B cell (primary cell): ENCODE data around the gene CHST15. TPM values are rescaled to one million over a fixed set of nuclear protein-coding genes. Genes with fewer than 3 reads are reported as not detected.

Experiments
- ATAC-seq: fragments of 200-7000 bp; cut with Tn5 transposase; one replicate; pipeline ENCODE4 v1.10.0; 2021; ENCODE audit warnings: low read depth, mild to moderate bottlenecking, moderate number of reproducible peaks, moderate library complexity
- CTCF ChIA-PET: fragments of 350-600 bp; sonication (Branson Sonifier 250); formaldehyde crosslinking; loops from one replicate; lab custom pipeline; 2021; ENCODE audit warnings: antibody characterized with exemption, inconsistent platforms; lab: Charles Lee
- POLR2A ChIA-PET: fragments of 350-600 bp; sonication (Branson Sonifier 250); formaldehyde crosslinking; loops from one replicate; lab custom pipeline; 2021; ENCODE audit warnings: antibody characterized with exemption; lab: Charles Lee
- DNase-seq: peaks from one replicate; pipeline ENCODE4 v3.0.0; 2013
- H2AFZ ChIP-seq: 2 replicates; pipeline ENCODE4 v1.6.1; 2012; ENCODE audit warnings: mild to moderate bottlenecking, low read depth, low read length; ENCODE audit not compliant: insufficient read depth, poor library complexity, severe bottlenecking
- H3K27ac ChIP-seq, 2 donors: 1 replicate in 1 of 2; 2 replicates in 1 of 2; pipeline ENCODE4 v1.5.1; 2012 to 2013; ENCODE audit warnings: low read length in 2 of 2, mild to moderate bottlenecking in 2 of 2, moderate library complexity in 1 of 2
- H3K27me3 ChIP-seq, 4 experiments: fragments of 200-600 bp in 1 of 4; sonication (generic) in 1 of 4; replicated peaks in 1 of 4; 1 replicate in 2 of 4; 2 replicates in 2 of 4; pipeline versions ENCODE4 v1.6.1 to v1.7.0; 2013 to 2016; ENCODE audit warnings: low read length in 3 of 4, mild to moderate bottlenecking in 2 of 4, mixed read lengths in 1 of 4, moderate library complexity in 1 of 4; ENCODE audit not compliant: insufficient read depth in 4 of 4, control insufficient read depth in 3 of 4; ENCODE audit errors: control extremely low read depth in 1 of 4
- H3K36me3 ChIP-seq, 2 experiments: replicated peaks in 1 of 2; 1 replicate in 1 of 2; 2 replicates in 1 of 2; pipeline versions ENCODE4 v1.6.1 to v1.7.1; 2013; ENCODE audit warnings: low read length in 1 of 2; ENCODE audit not compliant: insufficient read depth in 2 of 2, control insufficient read depth in 1 of 2; ENCODE audit errors: control extremely low read depth in 1 of 2, extremely low read depth in 1 of 2
- H3K4me1 ChIP-seq, 2 donors: fragments of 200-600 bp in 1 of 2; sonication (generic) in 1 of 2; 1 replicate in 1 of 2; 2 replicates in 1 of 2; pipeline versions ENCODE4 v1.5.1 to v1.6.1; 2013 to 2017; ENCODE audit warnings: low read length in 2 of 2; ENCODE audit not compliant: control insufficient read depth in 2 of 2, insufficient read depth in 2 of 2
- H3K4me2 ChIP-seq: replicated peaks from 2 replicates; pipeline ENCODE3; 2012; ENCODE audit warnings: mild to moderate bottlenecking, low read depth, low read length; ENCODE audit not compliant: poor library complexity, severe bottlenecking
- H3K4me3 ChIP-seq, 5 experiments: fragments of 200-600 bp in 1 of 5; sonication (generic) in 1 of 5; 1 replicate in 3 of 5; 2 replicates in 2 of 5; pipeline versions ENCODE4 v1.5.1 to v1.7.0; 2011 to 2016; ENCODE audit warnings: low read length in 4 of 5, mild to moderate bottlenecking in 4 of 5, low read depth in 2 of 5, control low read depth in 1 of 5, moderate library complexity in 1 of 5; ENCODE audit not compliant: insufficient read depth in 1 of 5; ENCODE audit errors: control extremely low read depth in 1 of 5, extremely low read depth in 1 of 5
- H3K79me2 ChIP-seq: fragments of 200-600 bp; sonication (generic); one replicate; pipeline ENCODE4 v1.6.0; 2016; ENCODE audit warnings: low read length; ENCODE audit not compliant: control insufficient read depth, insufficient read depth
- H3K9ac ChIP-seq: fragments of 200-600 bp; sonication (generic); 2 replicates; pipeline ENCODE4 v1.6.1; 2017; ENCODE audit warnings: mild to moderate bottlenecking, low read length, moderate library complexity
- H3K9me3 ChIP-seq, 3 donors: one replicate each; pipeline versions ENCODE4 v1.6.1 to v1.7.1; 2013; ENCODE audit warnings: low read length in 2 of 3; ENCODE audit not compliant: control insufficient read depth in 2 of 3, insufficient read depth in 1 of 3; ENCODE audit errors: control extremely low read depth in 1 of 3
- H4K20me1 ChIP-seq: 2 replicates; pipeline ENCODE4 v1.6.0; 2012; ENCODE audit warnings: mild to moderate bottlenecking, low read length; ENCODE audit not compliant: insufficient read depth, control insufficient read depth, poor library complexity, severe bottlenecking
- H3K27ac Mint-ChIP-seq: one replicate; pipeline ENCODE4 v1.8.0; 2021; ENCODE audit warnings: mixed read lengths
- H3K27me3 Mint-ChIP-seq: one replicate; pipeline ENCODE4 v1.8.0; 2021; ENCODE audit warnings: mixed read lengths
- H3K4me1 Mint-ChIP-seq: one replicate; pipeline ENCODE4 v1.8.0; 2021; ENCODE audit warnings: mixed read lengths
- H3K4me3 Mint-ChIP-seq: one replicate; pipeline ENCODE4 v1.8.0; 2021; ENCODE audit warnings: mixed read lengths
- H3K9me3 Mint-ChIP-seq: one replicate; pipeline ENCODE4 v1.8.0; 2022; ENCODE audit warnings: mixed read lengths; ENCODE audit not compliant: insufficient read depth
- CTCF ChIP-seq: fragments of 200-600 bp; IDR thresholded peaks from one replicate; pipeline ENCODE4 v1.8.0; 2022; ENCODE audit warnings: antibody characterized with exemption, mild to moderate bottlenecking
- EZH2 ChIP-seq: IDR thresholded peaks from 2 replicates; pipeline ENCODE4 v1.6.1; 2012; ENCODE audit warnings: borderline replicate concordance, low read depth, mild to moderate bottlenecking, moderate library complexity, low read length; ENCODE audit not compliant: insufficient read depth, poor library complexity, severe bottlenecking
- WGBS: methylation state at CpG from one replicate; pipeline ENCODE4 v1.1.5; 2013; ENCODE audit warnings: missing lambda C conversion rate; ENCODE audit not compliant: insufficient coverage; 5-methylcytosine and 5-hydroxymethylcytosine counted together
- intact Hi-C: fragments of 100-400 bp; cut with micrococcal nuclease; formaldehyde crosslinking; loops from one replicate; pipeline ENCODE4 v1.10.0; 2022
- polyA plus RNA-seq: library from polyadenylated mRNA; depleted of rRNA; stranded (reverse); fragments of >200 nt; gene quantifications from 2 replicates; pipeline ENCODE4 v1.2.3, GENCODE V29; 2012
- total RNA-seq, 2 donors: library from RNA; stranded (reverse); fragments of 120-200 nt in 1 of 2; gene quantifications; 1 replicate in 1 of 2; 2 replicates in 1 of 2; pipeline versions ENCODE4 v1.2.3 to v1.2.4, GENCODE V29; 2013 to 2022

Gene CHST15
- total and polyA plus RNA-seq, 2 donors (not counting 1 experiment from before 2014, with no cell fraction given), result 17.9 to 75.4 TPM

- Histone ChIP-seq H3K9me3 (peaks cover 0 to 18% (median 5%) of the 10 kb centered on the region in 3 donors), H2AFZ (peak overlapping the region; percentile 17), H3K9ac (peak overlapping the region; percentile 28), H4K20me1 (no peaks in the 10 kb centered on the region), H3K27me3 (peaks cover 0 to 2% (median 0%) of the 10 kb centered on the region in 4 experiments), H3K36me3 (no peaks in the 10 kb centered on the region), H3K4me2 (peak overlapping the region; percentile 67), H3K4me3 (peak overlapping the region in 3 of 5 experiments; percentile 2 to 56 (median 21)), H3K79me2 (no peaks in the 10 kb centered on the region), H3K4me1 (peaks cover 70 to 81% of the 10 kb centered on the region in 2 donors), H3K27ac (peak overlapping the region; percentile 45 to 54)
- Mint-ChIP-seq H3K4me1 (peaks cover 77% of the 10 kb centered on the region), H3K9me3 (peaks cover 7% of the 10 kb centered on the region), H3K27ac (peak overlapping the region; percentile 92), H3K4me3 (peak overlapping the region; percentile 78), H3K27me3 (no peaks in the 10 kb centered on the region)
- DNase-seq (peak; percentile 67), ATAC-seq (peak; percentile 83)
- 20% methylated on average over 1 of the region's 9 CpGs for WGBS
- TF ChIP-seq CTCF, result no peak
- TF ChIP-seq EZH2, result no peak
- CTCF ChIA-PET, result interaction anchor here (0.8 to 3.0 kb wide), 12 partner anchors 10 to 297 kb away, joined by 3 to 17 read pairs (median 4); no protein-coding TSS in a partner anchor
- intact Hi-C loops, result loop anchor here (1.0 to 2.0 kb wide), 2 partner anchors 14 to 18 kb away; partner anchors contain the start of gene CHST15
- POLR2A ChIA-PET, result interaction anchor here (0.8 to 3.8 kb wide), 6 partner anchors 10 to 119 kb away, joined by 3 to 15 read pairs (median 4); partner anchors contain the start of gene CHST15
These were observed 13.0 kb upstream of the CHST15 start for GRCh38 chr10:124106241-124106879.

GRCh38 chr10:124105594-124105993, 12.2 kb upstream of the CHST15 start:
- H3K27me3 ChIP-seq, result peaks cover 0 to 2% (median 0%) of the 10 kb centered on the region in 4 experiments
- Mint-ChIP-seq H3K4me1 (peaks cover 75% of the 10 kb centered on the region), H3K9me3 (peaks cover 7% of the 10 kb centered on the region), H3K4me3 (peak overlapping the region; percentile 78), H3K27me3 (no peaks in the 10 kb centered on the region), H3K27ac (peak overlapping the region; percentile 92)
- intact Hi-C loops, result no loop called here
- peaks cover 64 to 81% of the 10 kb centered on the region in 2 donors for H3K4me1 ChIP-seq
- H4K20me1 ChIP-seq, result no peaks in the 10 kb centered on the region
- no peak for ATAC-seq
- DNase-seq, result no peak
- no CpG with 5 or more reads among the region's 5 CpGs for WGBS
- ChIA-PET CTCF (interaction anchor here (1.0 to 3.0 kb wide), 8 partner anchors 9 to 298 kb away, joined by 3 to 17 read pairs (median 4); no protein-coding TSS in a partner anchor), POLR2A (interaction anchor here (1.9 to 3.8 kb wide), 2 partner anchors 13 to 14 kb away, joined by 8 to 15 read pairs; partner anchors contain the start of gene CHST15)
- peak overlapping the region; percentile 67 for H3K4me2 ChIP-seq
- peak overlapping the region in 1 of 2 donors; percentile 12 for H3K27ac ChIP-seq
- H3K9me3 ChIP-seq, result peaks cover 0 to 23% (median 5%) of the 10 kb centered on the region in 3 donors
- TF ChIP-seq EZH2 (no peak), CTCF (no peak)
- H3K4me3 ChIP-seq, result peak overlapping the region in 1 of 5 experiments; percentile 56
- H3K9ac ChIP-seq, result no peak overlapping the region
- H3K36me3 ChIP-seq, result no peaks in the 10 kb centered on the region
- H3K79me2 ChIP-seq, result no peaks in the 10 kb centered on the region
- H2AFZ ChIP-seq, result peak overlapping the region; percentile 9
